ENCODE results near the gene ADAP1.

Gene ADAP1

DNA sequence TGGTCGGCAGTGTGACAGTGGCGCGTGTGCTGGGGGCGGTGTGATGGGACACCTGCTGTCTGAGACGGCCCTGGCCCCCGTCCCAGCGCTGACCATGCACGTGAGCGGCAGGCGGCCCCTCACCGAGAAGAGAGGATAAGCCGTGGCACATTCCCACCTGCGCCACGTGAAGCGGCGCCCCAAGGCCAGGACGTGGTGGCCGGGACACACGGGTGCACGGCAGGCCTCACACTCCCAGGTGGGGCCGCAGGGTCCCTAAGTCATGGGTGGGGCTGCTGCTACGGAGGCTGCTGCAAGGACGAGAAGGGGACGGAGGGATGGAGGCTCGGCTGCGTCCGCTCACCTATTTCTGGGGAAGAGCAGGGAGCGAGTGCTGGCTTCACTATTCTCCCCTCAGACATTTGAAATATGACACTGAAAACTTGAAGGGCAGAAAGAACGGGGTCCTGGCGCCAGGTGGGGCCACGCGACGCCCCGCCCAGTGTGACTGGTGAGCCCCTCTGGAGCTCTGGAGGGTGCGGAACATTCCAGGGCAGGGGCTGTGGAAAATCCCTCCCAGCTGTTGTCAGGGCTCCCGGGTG is 36.0 kb upstream of the ADAP1 start:
- no peak overlapping the region for H3K27ac ChIP-seq (ENCODE audit: low read depth, low read length)
- no peak overlapping the region for H3K4me2 ChIP-seq (ENCODE audit: low read depth, low read length, poor library complexity, severe bottlenecking)
- H3K9me3 ChIP-seq (ENCODE audit: insufficient read depth, low read length) = no peaks in the 10 kb centered on the region
- no peaks in the 10 kb centered on the region for H4K20me1 ChIP-seq (ENCODE audit: low read depth, low read length)
- no peaks in the 10 kb centered on the region for H3K27me3 ChIP-seq (ENCODE audit: low read length)
- no peak for TF ChIP-seq EZH2phosphoT487 (conservative IDR thresholded peaks at IDR 0.05; ENCODE audit: low read length)
- no peak for TF ChIP-seq CTCF (IDR thresholded peaks at IDR 0.05; ENCODE audit: insufficient read depth, low read length, poor library complexity, severe bottlenecking)
- no peaks in the 10 kb centered on the region for H3K36me3 ChIP-seq (ENCODE audit: low read length)
- H3K79me2 ChIP-seq (ENCODE audit: insufficient read depth, low read length) = no peaks in the 10 kb centered on the region
- H3K9me2 ChIP-seq (replicated peaks; ENCODE audit: insufficient read depth, low read length) = no peaks in the 10 kb centered on the region
- H2AFZ ChIP-seq (ENCODE audit: low read depth, low read length, severe bottlenecking) = no peak overlapping the region
- H3K9ac ChIP-seq (ENCODE audit: low read length) = no peak overlapping the region
- H3K4me3 ChIP-seq (ENCODE audit: insufficient read depth, low read length, poor library complexity, severe bottlenecking) = no peak overlapping the region
- H3F3A ChIP-seq (ENCODE audit: insufficient read depth) = peaks cover 11% of the 10 kb centered on the region; the same call in 1 of the 2 replicates

DNA sequence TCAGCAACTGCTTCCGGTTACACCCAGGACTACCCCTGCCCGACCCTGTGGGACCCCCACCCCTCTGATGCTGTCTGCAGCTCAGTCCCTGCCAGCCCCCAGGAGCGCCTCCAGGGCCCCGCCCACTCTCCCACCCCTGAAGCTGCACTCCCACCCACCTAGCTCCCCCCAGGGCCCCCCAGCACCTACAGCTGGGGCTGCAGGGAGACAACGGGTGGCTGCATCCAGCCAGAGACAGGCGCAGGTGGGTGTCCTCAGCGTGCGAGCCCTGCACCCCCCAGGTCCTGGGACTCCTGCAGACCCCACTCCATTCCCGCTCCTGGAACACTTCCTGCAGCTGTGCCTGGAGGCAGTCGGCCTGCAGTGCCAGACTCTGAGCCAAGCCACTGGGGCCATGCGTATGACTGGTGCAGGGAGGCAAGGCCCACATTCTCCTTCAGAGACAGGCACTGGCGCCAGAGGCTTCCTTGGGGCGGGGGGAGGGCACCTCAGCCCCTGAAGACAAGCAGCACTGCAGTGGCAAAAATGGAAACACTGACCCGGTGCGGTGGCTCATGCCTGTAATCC is 34.6 kb upstream of the ADAP1 start:
- TF ChIP-seq CTCF (IDR thresholded peaks at IDR 0.05; ENCODE audit: insufficient read depth, low read length, poor library complexity, severe bottlenecking) = no peak
- TF ChIP-seq EZH2phosphoT487 (conservative IDR thresholded peaks at IDR 0.05; ENCODE audit: low read length) = no peak
- Histone ChIP-seq H3K27me3 (ENCODE audit: low read length) (no peaks in the 10 kb centered on the region), H3K79me2 (ENCODE audit: insufficient read depth, low read length) (no peaks in the 10 kb centered on the region), H3K4me3 (ENCODE audit: insufficient read depth, low read length, poor library complexity, severe bottlenecking) (no peak overlapping the region), H3K9me2 (replicated peaks; ENCODE audit: insufficient read depth, low read length) (no peaks in the 10 kb centered on the region), H4K20me1 (ENCODE audit: low read depth, low read length) (no peaks in the 10 kb centered on the region), H3K27ac (ENCODE audit: low read depth, low read length) (no peak overlapping the region), H3K9me3 (ENCODE audit: insufficient read depth, low read length) (no peaks in the 10 kb centered on the region), H3K9ac (ENCODE audit: low read length) (no peak overlapping the region), H3K36me3 (ENCODE audit: low read length) (no peaks in the 10 kb centered on the region), H3K4me2 (ENCODE audit: low read depth, low read length, poor library complexity, severe bottlenecking) (no peak overlapping the region), H3F3A (ENCODE audit: insufficient read depth) (no peaks in the 10 kb centered on the region), H2AFZ (ENCODE audit: low read depth, low read length, severe bottlenecking) (no peak overlapping the region)

DNA sequence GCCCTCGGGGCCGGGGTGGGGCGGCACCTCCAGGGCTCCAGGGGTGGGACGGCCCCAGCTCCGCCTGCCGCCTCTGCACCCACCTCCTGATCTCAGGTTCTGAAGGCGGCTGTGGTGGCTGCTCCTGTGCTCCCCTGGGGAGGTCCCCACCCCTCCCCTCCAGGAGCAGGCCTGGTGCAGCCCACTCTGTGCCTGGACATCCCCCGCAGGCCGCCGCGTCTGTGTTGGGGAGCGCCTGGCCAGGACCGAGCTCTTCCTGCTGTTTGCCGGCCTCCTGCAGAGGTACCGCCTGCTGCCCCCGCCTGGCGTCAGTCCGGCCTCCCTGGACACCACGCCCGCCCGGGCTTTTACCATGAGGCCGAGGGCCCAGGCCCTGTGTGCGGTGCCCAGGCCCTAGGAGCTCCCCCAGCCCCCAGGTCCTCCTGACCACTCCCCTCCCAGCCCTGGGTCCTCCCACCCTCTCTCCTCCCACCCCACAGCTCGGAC is 34.0 kb upstream of the ADAP1 start:
- Histone ChIP-seq H3K4me3 (ENCODE audit: insufficient read depth, low read length, poor library complexity, severe bottlenecking) (no peak overlapping the region), H3K9me2 (replicated peaks; ENCODE audit: insufficient read depth, low read length) (no peaks in the 10 kb centered on the region), H3K27ac (ENCODE audit: low read depth, low read length) (no peak overlapping the region), H4K20me1 (ENCODE audit: low read depth, low read length) (no peaks in the 10 kb centered on the region), H3K4me2 (ENCODE audit: low read depth, low read length, poor library complexity, severe bottlenecking) (no peak overlapping the region), H3K79me2 (ENCODE audit: insufficient read depth, low read length) (no peaks in the 10 kb centered on the region), H3K9me3 (ENCODE audit: insufficient read depth, low read length) (no peaks in the 10 kb centered on the region), H3K27me3 (ENCODE audit: low read length) (no peaks in the 10 kb centered on the region), H3K9ac (ENCODE audit: low read length) (no peak overlapping the region), H3F3A (ENCODE audit: insufficient read depth) (no peaks in the 10 kb centered on the region), H2AFZ (ENCODE audit: low read depth, low read length, severe bottlenecking) (no peak overlapping the region), H3K36me3 (ENCODE audit: low read length) (no peaks in the 10 kb centered on the region)
- TF ChIP-seq EZH2phosphoT487 (conservative IDR thresholded peaks at IDR 0.05; ENCODE audit: low read length) (no peak), CTCF (IDR thresholded peaks at IDR 0.05; ENCODE audit: insufficient read depth, low read length, poor library complexity, severe bottlenecking) (no peak)
